Sigmoid colon (tissue), 7 donors: Measurements from ENCODE around the gene ACP3. TPM values are rescaled to one million over a fixed set of nuclear protein-coding genes. Genes with fewer than 3 reads are reported as not detected.

Source experiments
- DNase-seq: peaks from one replicate; pipeline ENCODE4 v3.0.0-alpha.2; 2019
- H3K27ac ChIP-seq, 4 donors: fragments of 200-600 bp; sonication (generic); one replicate each; pipeline ENCODE4 v1.5.1; 2016 to 2019; ENCODE audit warnings: mild to moderate bottlenecking in 1 of 4
- H3K27me3 ChIP-seq, 3 donors: fragments of 200-600 bp; sonication (generic); one replicate each; pipeline ENCODE4 v1.5.1; 2019; ENCODE audit warnings: mild to moderate bottlenecking in 1 of 3
- H3K36me3 ChIP-seq, 4 donors: fragments of 200-600 bp; sonication (generic); one replicate each; pipeline ENCODE4 v1.5.1; 2016 to 2019
- H3K4me1 ChIP-seq, 4 donors: fragments of 200-600 bp; sonication (generic); one replicate each; pipeline ENCODE4 v1.5.1; 2017 to 2019
- H3K4me3 ChIP-seq, 4 donors: fragments of 200-600 bp; sonication (generic); one replicate each; pipeline ENCODE4 v1.5.1; 2017 to 2019; ENCODE audit warnings: mild to moderate bottlenecking in 2 of 4, moderate library complexity in 1 of 4
- H3K9me3 ChIP-seq, 4 donors: fragments of 200-600 bp in 3 of 4; sonication (generic) in 3 of 4; one replicate each; pipeline versions ENCODE4 v1.5.1 to v1.6.1; 2013 to 2019
- CTCF ChIP-seq, 4 experiments: fragments of 450-650 bp in 3 of 4; fragments of 200-600 bp in 1 of 4; IDR thresholded peaks; one replicate each; pipeline ENCODE4 v1.5.1; 2016 to 2019; ENCODE audit warnings: antibody characterized with exemption in 4 of 4, mild to moderate bottlenecking in 3 of 4, moderate library complexity in 2 of 4
- EP300 ChIP-seq, 4 donors: sonication (generic); formaldehyde crosslinking; IDR thresholded peaks; one replicate each; pipeline ENCODE4 v1.6.1; 2017; ENCODE audit warnings: antibody characterized with exemption in 4 of 4
- POLR2A ChIP-seq, 2 donors: fragments of 450-650 bp; IDR thresholded peaks; one replicate each; pipeline ENCODE4 v1.6.1; 2016; ENCODE audit warnings: antibody characterized with exemption in 2 of 2, mild to moderate bottlenecking in 2 of 2, moderate library complexity in 2 of 2
- POLR2AphosphoS5 ChIP-seq, 4 donors: sonication (generic); formaldehyde crosslinking; IDR thresholded peaks; one replicate each; pipeline ENCODE4 v1.6.1; 2017; ENCODE audit warnings: antibody characterized with exemption in 4 of 4
- WGBS, 2 donors: extraction: QIAGEN DNeasy Blood & Tissue Kit; methylation state at CpG; one replicate each; pipeline ENCODE4 v1.1.7; 2013; 5-methylcytosine and 5-hydroxymethylcytosine counted together
- intact Hi-C: fragments of 100-400 bp; cut with DNase I; formaldehyde crosslinking; loops from one replicate; pipeline ENCODE4 v1.15.1; 2023
- polyA plus RNA-seq, 3 donors: library from polyadenylated mRNA; stranded (reverse); fragments of 200-250 nt; gene quantifications; one replicate each; pipeline ENCODE4 v1.2.3, GENCODE V29; 2013
- total RNA-seq, 4 donors: library from RNA; depleted of rRNA; stranded (reverse); fragments of >200 nt; gene quantifications; one replicate each; pipeline ENCODE4 v1.1.0, GENCODE V29; 2016
- donor health status: healthy with polysubstance abuse.
- donor health status: Bipolar disorder and iron deficiency.
- donor health status: healthy.

Gene ACP3
- total and polyA plus RNA-seq, 7 donors, result 0.71 to 9.6 (median 1.8) TPM; not detected in 1

- no peak overlapping the region for H3K4me3 ChIP-seq
- intact Hi-C loops, result loop anchor here (2.0 kb wide), 1 partner anchor 90 kb away; no protein-coding TSS in a partner anchor
These were observed 25.9 kb downstream of the ACP3 start for GRCh38 chr3:132343018-132343612.

GRCh38 chr3:132344666-132345280 is 27.6 kb downstream of the ACP3 start:
- no peak for TF ChIP-seq EP300 (IDR thresholded peaks at IDR 0.05)
- TF ChIP-seq POLR2AphosphoS5 (IDR thresholded peaks at IDR 0.05), result no peak
- TF ChIP-seq CTCF (IDR thresholded peaks at IDR 0.05), result no peak
- no peak for TF ChIP-seq POLR2A (IDR thresholded peaks at IDR 0.05)
- no peaks in the 10 kb centered on the region for H3K27me3 ChIP-seq
- H3K4me1 ChIP-seq, result no peaks in the 10 kb centered on the region
- intact Hi-C loops, result no loop called here
- no peaks in the 10 kb centered on the region for H3K9me3 ChIP-seq
- H3K4me3 ChIP-seq, result no peak overlapping the region
- no peaks in the 10 kb centered on the region for H3K36me3 ChIP-seq
- no peak for DNase-seq
- H3K27ac ChIP-seq, result no peak overlapping the region

More at GRCh38 chr3:132343018-132343612, 25.9 kb downstream of the ACP3 start:
- Histone ChIP-seq H3K4me1 (no peaks in the 10 kb centered on the region), H3K27ac (no peak overlapping the region), H3K36me3 (no peaks in the 10 kb centered on the region), H3K9me3 (no peaks in the 10 kb centered on the region), H3K27me3 (no peaks in the 10 kb centered on the region)
- TF ChIP-seq POLR2A (IDR thresholded peaks at IDR 0.05), result no peak
- peak; percentile 30 to 81 (median 80) for TF ChIP-seq CTCF (IDR thresholded peaks at IDR 0.05)
- no peak for DNase-seq
- 2 to 5% methylated on average over 6 of the region's 6 CpGs for WGBS, 2 donors

- DNase-seq, result no peak
- Histone ChIP-seq H3K4me1 (no peaks in the 10 kb centered on the region), H3K4me3 (no peak overlapping the region), H3K36me3 (no peaks in the 10 kb centered on the region), H3K27ac (no peak overlapping the region), H3K27me3 (no peaks in the 10 kb centered on the region), H3K9me3 (no peaks in the 10 kb centered on the region)
- intact Hi-C loops, result no loop called here
- TF ChIP-seq CTCF (IDR thresholded peaks at IDR 0.05) (no peak), POLR2A (IDR thresholded peaks at IDR 0.05) (no peak), EP300 (IDR thresholded peaks at IDR 0.05) (no peak), POLR2AphosphoS5 (IDR thresholded peaks at IDR 0.05) (no peak)
- WGBS, 2 donors, result 75 to 84% methylated on average over 5 of the region's 5 CpGs
These were observed 29.9 kb downstream of the ACP3 start for GRCh38 chr3:132346841-132347736.

GRCh38 chr3:132347811-132348210 is 30.6 kb downstream of the ACP3 start:
- Histone ChIP-seq H3K4me3 (no peak overlapping the region), H3K27me3 (no peaks in the 10 kb centered on the region), H3K27ac (no peak overlapping the region), H3K36me3 (no peaks in the 10 kb centered on the region), H3K9me3 (no peaks in the 10 kb centered on the region), H3K4me1 (no peaks in the 10 kb centered on the region)
- DNase-seq, result no peak
- TF ChIP-seq CTCF (IDR thresholded peaks at IDR 0.05), result no peak
- TF ChIP-seq POLR2AphosphoS5 (IDR thresholded peaks at IDR 0.05), result no peak
- no peak for TF ChIP-seq POLR2A (IDR thresholded peaks at IDR 0.05)
- 16 to 37% methylated on average over 1 of the region's 1 CpG for WGBS, 2 donors
- intact Hi-C loops, result no loop called here
